Tongue (tissue), 2 donors: Measurements from ENCODE around the gene RPL35A. TPM values are rescaled to one million over a fixed set of nuclear protein-coding genes. Genes with fewer than 3 reads are reported as not detected.
"Not testable (repeated sequence)": the region's sequence is repeated elsewhere in the genome, so short reads cannot be mapped to it uniquely, and the experiment has no call there.

Experiments
- DNase-seq: peaks from one replicate; pipeline ENCODE4 v3.0.0-alpha.2; 2015
- total RNA-seq: library from RNA; depleted of rRNA; stranded (reverse); fragments of >200 nt; gene quantifications from one replicate; pipeline ENCODE4 v1.2.3, GENCODE V29; 2014

The RPL35A gene
- 774 TPM for total RNA-seq

- peak; percentile 98 for DNase-seq
Measured at GRCh38 chr3:197949778-197950676, at the start of gene RPL35A. TSS of gene RPL35A (plus strand) at chr3:197950190. CDS start at chr3:197950968, 778 bp downstream.

GRCh38 chr3:197901626-197902025, 48.4 kb upstream of the RPL35A start:
- no peak for DNase-seq

GRCh38 chr3:197906023-197906849, 43.8 kb upstream of the RPL35A start:
- peak; percentile 93 for DNase-seq

GRCh38 chr3:197906850-197907187, 43.2 kb upstream of the RPL35A start:
- DNase-seq = no peak

GRCh38 chr3:197907196-197907595, 42.8 kb upstream of the RPL35A start:
- no peak for DNase-seq

- DNase-seq = not testable (repeated sequence)
Measured at GRCh38 chr3:197908550-197908949, 41.4 kb upstream of the RPL35A start.

- DNase-seq = no peak
Measured at GRCh38 chr3:197908957-197909701, 40.9 kb upstream of the RPL35A start.

- no peak for DNase-seq
Measured at GRCh38 chr3:197912741-197913476, 37.1 kb upstream of the RPL35A start.

GRCh38 chr3:197913641-197914380, 36.2 kb upstream of the RPL35A start:
- no peak for DNase-seq

- not testable (repeated sequence) for DNase-seq
Measured at GRCh38 chr3:197921429-197922275, 28.3 kb upstream of the RPL35A start.

GRCh38 chr3:197926418-197926817, 23.6 kb upstream of the RPL35A start:
- DNase-seq = no peak

- DNase-seq = not testable (repeated sequence)
Measured at GRCh38 chr3:197927578-197927977, 22.4 kb upstream of the RPL35A start.

- DNase-seq = no peak
Measured at GRCh38 chr3:197936819-197937384, 13.1 kb upstream of the RPL35A start.

- no peak for DNase-seq
Measured at GRCh38 chr3:197940745-197941384, 9.1 kb upstream of the RPL35A start.

- peak; percentile 57 for DNase-seq
Measured at GRCh38 chr3:197942956-197943556, 6.9 kb upstream of the RPL35A start.

GRCh38 chr3:197949191-197949777, 706 bp upstream of the RPL35A start:
- DNase-seq = no peak

- no peak for DNase-seq
Measured at GRCh38 chr3:197950677-197951061, 679 bp downstream of the RPL35A start.

- DNase-seq = no peak
Measured at GRCh38 chr3:197951392-197951990, 1.5 kb downstream of the RPL35A start.
